ENCODE data around the gene IVNS1ABP. TPM values are rescaled to one million over a fixed set of nuclear protein-coding genes. Genes with fewer than 3 reads are reported as not detected.

Gene IVNS1ABP
- total RNA-seq, 1 experiment from 2014 or later, result 72.4 TPM

DNA sequence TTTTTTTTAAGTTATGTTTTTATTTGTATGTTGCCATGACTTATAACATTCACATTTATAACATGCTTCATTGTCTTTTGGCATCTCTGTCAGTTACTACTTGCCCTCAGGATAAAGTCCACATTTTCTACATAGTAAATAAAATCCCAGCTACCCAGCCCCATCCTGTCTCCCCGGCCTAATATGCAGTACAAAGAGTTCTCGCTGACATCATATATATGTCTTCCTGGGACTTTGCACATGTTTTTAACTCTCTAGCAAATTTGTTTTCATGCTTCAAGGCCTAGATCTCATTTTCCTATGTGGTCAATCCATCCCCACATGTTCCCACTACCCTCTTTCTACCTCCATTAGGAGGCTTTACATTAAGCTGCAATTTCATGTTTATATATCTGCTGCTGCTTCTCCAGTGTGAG lies 33.0 kb upstream of the IVNS1ABP start:
- TF ChIP-seq, protein P1, sequence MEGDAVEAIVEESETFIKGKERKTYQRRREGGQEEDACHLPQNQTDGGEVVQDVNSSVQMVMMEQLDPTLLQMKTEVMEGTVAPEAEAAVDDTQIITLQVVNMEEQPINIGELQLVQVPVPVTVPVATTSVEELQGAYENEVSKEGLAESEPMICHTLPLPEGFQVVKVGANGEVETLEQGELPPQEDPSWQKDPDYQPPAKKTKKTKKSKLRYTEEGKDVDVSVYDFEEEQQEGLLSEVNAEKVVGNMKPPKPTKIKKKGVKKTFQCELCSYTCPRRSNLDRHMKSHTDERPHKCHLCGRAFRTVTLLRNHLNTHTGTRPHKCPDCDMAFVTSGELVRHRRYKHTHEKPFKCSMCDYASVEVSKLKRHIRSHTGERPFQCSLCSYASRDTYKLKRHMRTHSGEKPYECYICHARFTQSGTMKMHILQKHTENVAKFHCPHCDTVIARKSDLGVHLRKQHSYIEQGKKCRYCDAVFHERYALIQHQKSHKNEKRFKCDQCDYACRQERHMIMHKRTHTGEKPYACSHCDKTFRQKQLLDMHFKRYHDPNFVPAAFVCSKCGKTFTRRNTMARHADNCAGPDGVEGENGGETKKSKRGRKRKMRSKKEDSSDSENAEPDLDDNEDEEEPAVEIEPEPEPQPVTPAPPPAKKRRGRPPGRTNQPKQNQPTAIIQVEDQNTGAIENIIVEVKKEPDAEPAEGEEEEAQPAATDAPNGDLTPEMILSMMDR (IDR thresholded peaks at IDR 0.05; ENCODE audit: insufficient read depth in 1 of 2, low read depth in 1 of 2, low read length in 1 of 2, severe bottlenecking in 1 of 2, unreplicated experiment in 1 of 2), result no peak
- no peaks in the 10 kb centered on the region for H3K36me3 Mint-ChIP-seq (ENCODE audit: insufficient read depth, unreplicated experiment)
- ChIA-PET POLR2A (interaction anchor here (1.2 kb wide), 1 partner anchor 33 kb away, joined by 3 read pairs; the partner anchor contains the start of gene IVNS1ABP), CTCF (no interaction called here)
- intact Hi-C loops (cut with micrococcal nuclease; ENCODE audit: unreplicated experiment), result no loop called here
- BruUV-seq (replicated peaks), result no TSS peak
- no peaks in the 10 kb centered on the region for H3K36me3 ChIP-seq (ENCODE audit: control insufficient read depth, insufficient read depth, low read length)
- H3K27ac Mint-ChIP-seq (ENCODE audit: unreplicated experiment), result no peak overlapping the region
- DNase-seq, result peak in 1 of 2 experiments; percentile 10
- no peaks in the 10 kb centered on the region for H3K9me3 Mint-ChIP-seq (ENCODE audit: unreplicated experiment)
- no peaks in the 10 kb centered on the region for H3K9me3 ChIP-seq
- H3K27me3 ChIP-seq (replicated peaks; ENCODE audit: control insufficient read depth, insufficient read depth, low read length), result no peaks in the 10 kb centered on the region
- peaks cover 4% of the 10 kb centered on the region; the same call in 1 of the 2 replicates for H3K4me1 ChIP-seq
- H3K27me3 Mint-ChIP-seq (ENCODE audit: insufficient read depth, unreplicated experiment), result no peaks in the 10 kb centered on the region
- no peak overlapping the region for H3K4me3 ChIP-seq (ENCODE audit: low read depth, low read length)
- no peak overlapping the region for H3K4me3 Mint-ChIP-seq (ENCODE audit: unreplicated experiment)
- H3K4me1 Mint-ChIP-seq (ENCODE audit: low read depth, unreplicated experiment), result peaks cover 23% of the 10 kb centered on the region

DNA sequence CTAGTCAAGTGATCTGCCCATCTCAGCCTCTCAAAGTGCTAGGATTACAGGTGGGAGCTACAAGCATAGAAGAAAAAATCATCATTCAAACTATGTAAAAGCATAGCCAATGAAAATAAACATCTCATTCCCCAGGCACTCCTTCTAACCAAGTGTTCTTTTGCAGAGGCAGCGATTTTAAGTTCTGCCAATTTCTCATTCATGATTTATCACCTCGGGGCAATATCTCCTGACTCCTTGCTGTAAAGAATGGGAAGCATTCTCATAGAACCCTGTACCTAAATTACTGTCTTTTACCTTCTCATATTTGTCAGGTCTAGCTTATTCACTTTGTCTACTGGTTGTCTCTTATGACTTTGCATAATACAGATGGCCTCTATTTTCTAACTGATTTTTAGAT lies 32.5 kb upstream of the IVNS1ABP start:
- Histone ChIP-seq H3K9me3 (no peaks in the 10 kb centered on the region), H3K4me1 (peaks cover 4% of the 10 kb centered on the region; the same call in 1 of the 2 replicates), H3K27me3 (replicated peaks; ENCODE audit: control insufficient read depth, insufficient read depth, low read length) (no peaks in the 10 kb centered on the region), H3K4me3 (ENCODE audit: low read depth, low read length) (no peak overlapping the region), H3K36me3 (ENCODE audit: control insufficient read depth, insufficient read depth, low read length) (no peaks in the 10 kb centered on the region)
- ChIA-PET POLR2A (interaction anchor here (1.2 kb wide), 1 partner anchor 33 kb away, joined by 3 read pairs; the partner anchor contains the start of gene IVNS1ABP), CTCF (no interaction called here)
- BruUV-seq (replicated peaks), result no TSS peak
- Mint-ChIP-seq H3K36me3 (ENCODE audit: insufficient read depth, unreplicated experiment) (no peaks in the 10 kb centered on the region), H3K27me3 (ENCODE audit: insufficient read depth, unreplicated experiment) (no peaks in the 10 kb centered on the region), H3K4me1 (ENCODE audit: low read depth, unreplicated experiment) (peaks cover 25% of the 10 kb centered on the region), H3K4me3 (ENCODE audit: unreplicated experiment) (no peak overlapping the region), H3K27ac (ENCODE audit: unreplicated experiment) (no peak overlapping the region), H3K9me3 (ENCODE audit: unreplicated experiment) (no peaks in the 10 kb centered on the region)
- intact Hi-C loops (cut with micrococcal nuclease; ENCODE audit: unreplicated experiment), result no loop called here
- TF ChIP-seq, protein P1 (IDR thresholded peaks at IDR 0.05; ENCODE audit: insufficient read depth in 1 of 2, low read depth in 1 of 2, low read length in 1 of 2, severe bottlenecking in 1 of 2, unreplicated experiment in 1 of 2), result no peak
- DNase-seq, result no peak

DNA sequence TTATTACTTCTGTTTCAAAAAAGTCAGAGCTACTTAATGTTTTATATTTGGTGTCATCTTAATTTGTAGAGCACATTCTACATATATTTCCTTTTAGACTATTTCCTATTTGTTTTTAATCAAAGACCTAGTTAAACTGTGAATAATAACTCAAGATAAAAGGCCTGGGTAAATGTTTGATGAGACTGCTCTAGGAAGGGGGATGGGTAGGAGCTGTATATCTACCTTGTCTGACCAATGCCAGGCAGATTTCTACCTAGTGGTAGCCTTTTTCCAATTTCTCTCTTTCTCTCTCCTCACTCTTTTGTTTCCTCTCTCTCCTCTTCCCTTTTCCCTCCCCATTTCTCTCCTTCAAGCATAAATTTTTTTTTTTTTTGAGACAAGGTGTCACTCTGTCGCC lies 31.9 kb upstream of the IVNS1ABP start:
- TF ChIP-seq, protein P1 (IDR thresholded peaks at IDR 0.05; ENCODE audit: insufficient read depth in 1 of 2, low read depth in 1 of 2, low read length in 1 of 2, severe bottlenecking in 1 of 2, unreplicated experiment in 1 of 2), result no peak
- H3K27me3 Mint-ChIP-seq (ENCODE audit: insufficient read depth, unreplicated experiment), result no peaks in the 10 kb centered on the region
- CTCF ChIA-PET, result interaction anchor here (0.7 kb wide), 1 partner anchor 1144 kb away, joined by 3 read pairs; no protein-coding TSS in a partner anchor
- no peaks in the 10 kb centered on the region for H3K27me3 ChIP-seq (replicated peaks; ENCODE audit: control insufficient read depth, insufficient read depth, low read length)
- no peak overlapping the region for H3K4me3 Mint-ChIP-seq (ENCODE audit: unreplicated experiment)
- peaks cover 25% of the 10 kb centered on the region for H3K4me1 Mint-ChIP-seq (ENCODE audit: low read depth, unreplicated experiment)
- H3K36me3 ChIP-seq (ENCODE audit: control insufficient read depth, insufficient read depth, low read length), result no peaks in the 10 kb centered on the region
- intact Hi-C loops (cut with micrococcal nuclease; ENCODE audit: unreplicated experiment), result no loop called here
- POLR2A ChIA-PET, result interaction anchor here (1.2 kb wide), 1 partner anchor 32 kb away, joined by 3 read pairs; the partner anchor contains the start of gene IVNS1ABP
- H3K27ac Mint-ChIP-seq (ENCODE audit: unreplicated experiment), result no peak overlapping the region
- H3K4me1 ChIP-seq, result peaks cover 4% of the 10 kb centered on the region; the same call in 1 of the 2 replicates
- no peaks in the 10 kb centered on the region for H3K9me3 Mint-ChIP-seq (ENCODE audit: unreplicated experiment)
- H3K36me3 Mint-ChIP-seq (ENCODE audit: insufficient read depth, unreplicated experiment), result no peaks in the 10 kb centered on the region
- no peak for DNase-seq
- no peaks in the 10 kb centered on the region for H3K9me3 ChIP-seq
- BruUV-seq (replicated peaks), result no TSS peak
- no peak overlapping the region for H3K4me3 ChIP-seq (ENCODE audit: low read depth, low read length)

Measured in Caco-2 (cell line).